Esophagus squamous epithelium (tissue), 4 donors: ENCODE data around the gene PIP4K2C.

ENCODE experiments used
- CTCF ChIP-seq, 6 experiments: fragments of 450-650 bp in 4 of 6; fragments of 200-600 bp in 2 of 6; sonication (generic) in 2 of 6; IDR thresholded peaks; one replicate each; pipeline ENCODE4 v1.5.1; 2016 to 2019; ENCODE audit warnings: antibody characterized with exemption in 6 of 6, mild to moderate bottlenecking in 4 of 6, moderate library complexity in 4 of 6
- POLR2A ChIP-seq, 4 donors: fragments of 450-650 bp; IDR thresholded peaks; one replicate each; pipeline ENCODE4 v1.6.1; 2017; ENCODE audit warnings: antibody characterized with exemption in 4 of 4, mild to moderate bottlenecking in 4 of 4, moderate library complexity in 3 of 4

- TF ChIP-seq POLR2A (IDR thresholded peaks at IDR 0.05) (no peak), CTCF (IDR thresholded peaks at IDR 0.05) (no peak)
These were observed 47.1 kb downstream of the PIP4K2C start for GRCh38 chr12:57638096-57638495.
